Progenitor cell of endocrine pancreas (in vitro differentiated cells): ENCODE results near the gene RNF126. TPM values are rescaled to one million over a fixed set of nuclear protein-coding genes. Genes with fewer than 3 reads are reported as not detected.

ENCODE experiments used
- DNase-seq: peaks from one replicate; pipeline ENCODE4 v3.0.0; 2021; ENCODE audit warnings: low spot score; ENCODE audit not compliant: unreplicated experiment
- H3K27ac Mint-ChIP-seq: 2 replicates; pipeline ENCODE4 v1.8.0; 2021; ENCODE audit warnings: mild to moderate bottlenecking, moderate library complexity, mixed read lengths
- H3K27me3 Mint-ChIP-seq: 2 replicates; pipeline ENCODE4 v1.8.0; 2021; ENCODE audit warnings: mixed read lengths
- H3K36me3 Mint-ChIP-seq: 2 replicates; pipeline ENCODE4 v1.8.0; 2022; ENCODE audit warnings: mixed read lengths; ENCODE audit not compliant: insufficient read depth
- H3K4me1 Mint-ChIP-seq: 2 replicates; pipeline ENCODE4 v1.8.0; 2021; ENCODE audit warnings: low read depth, mixed read lengths
- H3K4me3 Mint-ChIP-seq: 2 replicates; pipeline ENCODE4 v1.8.0; 2021; ENCODE audit warnings: low read depth, mild to moderate bottlenecking, moderate library complexity, mixed read lengths
- H3K9me3 Mint-ChIP-seq: 2 replicates; pipeline ENCODE4 v1.8.0; 2021; ENCODE audit warnings: low read depth, mixed read lengths
- CTCF ChIP-seq: fragments of 200-600 bp; sonication (generic); IDR thresholded peaks from one replicate; pipeline ENCODE4 v1.5.0; 2021; ENCODE audit warnings: antibody characterized with exemption, mild to moderate bottlenecking; ENCODE audit not compliant: unreplicated experiment
- total RNA-seq: library from RNA; stranded (reverse); gene quantifications from 2 replicates; pipeline ENCODE4 v1.2.1, GENCODE V29; 2021

Gene RNF126
- total RNA-seq, 1 donor from 2014 or later = 37.3 TPM

- no peak for DNase-seq
- Mint-ChIP-seq H3K4me1 (peaks cover 6% of the 10 kb centered on the region), H3K27me3 (peaks cover 19% of the 10 kb centered on the region), H3K9me3 (no peaks in the 10 kb centered on the region), H3K27ac (no peak overlapping the region), H3K4me3 (peak overlapping the region; percentile 14), H3K36me3 (peaks cover 2% of the 10 kb centered on the region)
- no peak for TF ChIP-seq CTCF
These were observed 27.9 kb downstream of the RNF126 start for GRCh38 chr19:634975-635652.

DNA sequence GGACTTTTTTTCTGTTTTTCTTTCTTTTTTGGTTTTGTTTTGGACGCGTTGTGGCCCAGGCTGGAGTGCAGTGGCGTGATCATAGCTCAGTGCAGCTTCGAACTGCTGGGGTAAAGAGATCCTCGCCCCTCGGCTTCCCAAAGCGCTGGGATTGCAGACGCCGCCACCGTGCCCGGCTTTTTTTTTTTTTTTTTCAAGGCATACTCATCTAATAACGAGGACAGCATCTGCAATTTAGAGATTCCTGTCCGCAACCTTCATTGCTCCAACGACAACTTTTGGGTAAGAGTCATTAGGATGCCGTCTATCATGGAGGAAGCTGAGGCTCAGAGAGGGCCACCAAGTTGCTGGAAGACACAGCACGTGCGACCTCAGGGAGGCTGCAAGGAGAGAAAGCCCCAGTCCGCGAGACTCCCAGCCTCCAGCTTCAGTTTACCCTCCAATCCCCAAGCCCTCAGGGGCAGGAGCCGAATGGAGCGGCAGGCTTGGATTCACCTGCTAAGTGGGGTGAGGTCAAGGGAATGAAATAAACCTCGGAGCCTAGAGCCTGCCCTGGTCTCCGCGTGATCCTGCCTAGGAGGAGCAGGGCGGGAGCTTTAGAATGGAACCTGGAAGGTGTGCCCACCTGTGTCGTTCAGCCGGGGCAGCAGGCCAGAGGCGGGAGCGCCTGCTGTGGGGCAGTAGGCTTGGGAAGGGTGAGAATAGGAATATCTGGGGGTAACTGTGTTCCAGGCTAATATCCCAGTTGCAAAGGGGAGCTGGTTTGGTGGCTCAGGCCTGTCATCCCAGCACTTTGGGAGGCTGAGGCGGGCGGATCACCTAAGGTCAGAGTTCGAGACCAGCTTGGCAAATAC, 29.0 kb downstream of the RNF126 start:
- Mint-ChIP-seq H3K27me3 (peaks cover 14% of the 10 kb centered on the region), H3K4me1 (peaks cover 6% of the 10 kb centered on the region), H3K9me3 (no peaks in the 10 kb centered on the region), H3K27ac (peak overlapping the region; percentile 77), H3K36me3 (peaks cover 5% of the 10 kb centered on the region), H3K4me3 (peak overlapping the region; percentile 97)
- no peak for DNase-seq
- TF ChIP-seq CTCF = no peak

DNA sequence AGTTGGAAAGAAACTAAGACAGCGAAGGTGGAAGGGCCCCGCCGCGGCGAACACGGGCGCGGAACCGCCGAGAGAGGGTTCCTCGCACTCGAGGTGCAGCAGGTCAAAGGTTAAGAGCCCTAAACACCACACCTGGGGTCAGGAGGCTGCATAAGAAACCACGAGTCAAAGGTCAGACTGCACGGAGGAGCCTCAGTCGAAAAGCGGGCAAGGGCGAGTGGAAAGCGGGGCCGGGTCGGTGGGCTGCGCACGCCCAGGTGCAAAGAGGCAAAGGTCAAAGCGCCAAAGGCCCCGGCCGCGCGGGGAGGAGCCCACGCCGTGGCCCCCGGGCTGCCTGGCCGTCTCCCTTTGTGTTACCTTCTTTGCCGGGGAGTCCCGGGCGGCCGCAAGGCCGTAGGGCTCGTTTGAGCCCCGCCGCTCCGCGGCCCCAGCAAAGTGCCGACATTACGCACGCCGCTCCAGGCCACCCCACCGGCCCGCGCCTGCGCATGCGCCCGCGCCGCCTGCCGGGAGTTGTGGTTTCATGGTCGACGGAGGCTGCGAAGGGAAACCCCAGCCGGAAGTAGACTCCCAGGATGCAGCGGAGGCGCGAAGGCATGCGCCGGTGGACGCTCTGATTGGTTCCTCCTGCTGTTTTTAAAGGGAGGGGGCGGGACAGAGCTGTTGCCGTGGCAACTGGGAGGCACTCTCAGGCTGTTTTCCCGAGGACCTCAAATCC, 29.8 kb downstream of the RNF126 start, which contains the start of gene POLRMT:
Gene POLRMT (minus strand): TSS at position 470 of the 718 bp plus-strand sequence. CDS start 25 bp downstream, at position 445.
- peak; percentile 94 for DNase-seq
- Mint-ChIP-seq H3K9me3 (no peaks in the 10 kb centered on the region), H3K36me3 (peaks cover 6% of the 10 kb centered on the region), H3K27me3 (peaks cover 10% of the 10 kb centered on the region), H3K27ac (peak within 1 kb of the TSS; percentile 97), H3K4me1 (peaks cover 6% of the 10 kb centered on the region), H3K4me3 (peak within 1 kb of the TSS; percentile 97)
- no peak for TF ChIP-seq CTCF

DNA sequence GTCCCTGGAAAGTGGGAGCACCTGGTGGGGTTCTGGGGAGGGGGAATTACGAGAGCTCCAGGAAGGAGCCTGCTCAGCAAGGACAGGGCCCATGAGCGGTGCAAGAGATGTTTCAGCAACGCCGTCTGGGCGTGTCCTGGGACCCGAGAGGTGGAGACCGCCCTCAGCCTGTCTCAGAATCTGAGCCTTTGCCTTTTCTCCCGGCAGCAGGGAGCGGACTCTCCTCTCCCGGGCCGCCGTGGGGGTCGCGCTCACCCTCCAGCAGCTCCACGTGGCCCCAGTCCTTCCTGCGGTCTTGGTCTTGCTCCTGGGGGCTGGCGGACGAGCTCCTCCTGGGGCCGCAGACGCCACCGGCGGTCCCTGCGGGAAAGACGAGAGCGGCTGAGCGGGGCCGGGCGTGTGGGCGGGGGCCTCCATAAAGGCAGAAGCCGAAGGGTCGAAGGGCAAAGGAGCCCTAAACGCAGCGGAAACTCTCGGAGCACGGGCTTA, 30.4 kb downstream of the RNF126 start:
- TF ChIP-seq CTCF = no peak
- H3K4me3 Mint-ChIP-seq = peak overlapping the region; percentile 97
- no peaks in the 10 kb centered on the region for H3K9me3 Mint-ChIP-seq
- DNase-seq = no peak
- peaks cover 7% of the 10 kb centered on the region for H3K27me3 Mint-ChIP-seq
- peaks cover 6% of the 10 kb centered on the region for H3K4me1 Mint-ChIP-seq
- peak overlapping the region; percentile 97 for H3K27ac Mint-ChIP-seq
- peaks cover 7% of the 10 kb centered on the region for H3K36me3 Mint-ChIP-seq
